Measurements from ENCODE around the gene MBD2.
"Not testable (repeated sequence)": the region's sequence is repeated elsewhere in the genome, so short reads cannot be mapped to it uniquely, and the experiment has no call there.

The MBD2 gene

DNA sequence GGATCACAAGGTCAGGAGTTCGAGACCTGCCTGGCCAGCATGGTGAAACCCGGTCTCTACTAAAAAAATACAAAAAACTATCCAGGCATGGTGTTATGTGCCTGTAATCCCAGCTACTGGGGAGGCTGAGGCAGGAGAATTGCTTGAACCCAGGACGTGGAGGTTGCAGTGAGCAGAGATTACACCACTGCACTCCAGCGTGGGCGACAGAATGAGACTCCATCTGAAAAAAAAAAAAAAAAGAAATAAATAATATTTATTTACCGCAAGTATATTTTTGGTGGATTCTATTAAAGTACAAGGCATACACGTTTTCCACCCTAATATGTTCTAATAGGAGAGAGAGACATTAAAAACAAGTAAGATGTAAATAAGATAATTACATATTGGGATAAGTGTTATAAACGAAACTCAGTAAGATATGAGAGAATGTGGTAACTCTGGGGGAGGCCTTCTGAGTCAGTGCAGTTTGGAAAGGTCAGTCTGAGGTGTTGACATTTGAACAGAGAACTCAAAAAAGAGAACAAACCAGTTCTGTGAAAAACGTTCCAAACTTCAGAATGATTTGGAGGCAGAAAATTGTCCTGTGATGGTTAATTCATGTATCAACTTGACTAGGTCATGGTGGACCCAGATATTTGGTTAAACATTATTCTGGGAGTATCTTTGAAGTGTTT is 36.1 kb upstream of the MBD2 start:
- ATAC-seq, result no peak

DNA sequence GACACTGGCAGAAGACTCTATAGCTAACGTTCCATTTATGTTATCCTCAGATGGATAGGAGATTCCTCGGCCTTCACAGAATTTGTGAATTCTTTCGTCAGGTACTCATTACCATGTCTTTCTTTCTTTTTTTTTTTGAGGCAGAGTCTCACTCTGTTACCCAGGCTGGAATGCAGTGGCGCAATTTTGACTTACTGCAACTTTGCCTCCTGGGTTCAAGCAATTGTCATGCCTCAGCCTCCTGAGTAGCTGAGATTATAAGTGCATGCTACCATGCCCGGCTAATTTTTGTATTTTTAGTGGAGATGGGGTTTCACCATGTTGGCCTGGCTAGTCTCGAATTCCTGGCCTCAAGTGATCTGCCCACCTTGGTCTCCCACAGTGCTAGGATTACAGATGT is 33.3 kb upstream of the MBD2 start:
- ATAC-seq, result not testable (repeated sequence)

More for the DNA sequence above, 36.1 kb upstream of the MBD2 start:
- no peak for TF ChIP-seq OSR1 (CRISPR knock-in tag; IDR thresholded peaks at IDR 0.05)
- TF ChIP-seq TOX (CRISPR knock-in tag; IDR thresholded peaks at IDR 0.05; ENCODE audit: borderline replicate concordance), result no peak

DNA sequence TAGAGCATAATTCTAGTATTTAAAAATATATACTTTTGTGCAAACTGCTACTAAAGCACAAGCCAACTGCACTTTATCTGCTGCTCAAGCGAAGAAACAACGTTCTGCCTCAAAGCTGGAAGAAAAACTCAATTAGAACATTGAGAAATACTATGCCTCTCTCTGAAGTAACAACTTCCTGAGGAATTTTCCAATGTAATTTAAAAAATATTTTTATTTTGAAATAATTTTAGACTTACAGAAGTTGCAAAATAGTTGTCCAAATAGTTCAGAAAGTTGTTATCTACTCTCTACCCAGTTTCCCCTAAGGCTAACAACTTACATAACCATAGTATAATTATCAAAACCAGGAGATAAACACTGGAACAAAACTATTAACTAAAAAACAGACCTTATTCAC is 32.5 kb upstream of the MBD2 start:
- ATAC-seq, result no peak
- no peak for TF ChIP-seq TOX (CRISPR knock-in tag; IDR thresholded peaks at IDR 0.05; ENCODE audit: borderline replicate concordance)
- TF ChIP-seq, protein P1, sequence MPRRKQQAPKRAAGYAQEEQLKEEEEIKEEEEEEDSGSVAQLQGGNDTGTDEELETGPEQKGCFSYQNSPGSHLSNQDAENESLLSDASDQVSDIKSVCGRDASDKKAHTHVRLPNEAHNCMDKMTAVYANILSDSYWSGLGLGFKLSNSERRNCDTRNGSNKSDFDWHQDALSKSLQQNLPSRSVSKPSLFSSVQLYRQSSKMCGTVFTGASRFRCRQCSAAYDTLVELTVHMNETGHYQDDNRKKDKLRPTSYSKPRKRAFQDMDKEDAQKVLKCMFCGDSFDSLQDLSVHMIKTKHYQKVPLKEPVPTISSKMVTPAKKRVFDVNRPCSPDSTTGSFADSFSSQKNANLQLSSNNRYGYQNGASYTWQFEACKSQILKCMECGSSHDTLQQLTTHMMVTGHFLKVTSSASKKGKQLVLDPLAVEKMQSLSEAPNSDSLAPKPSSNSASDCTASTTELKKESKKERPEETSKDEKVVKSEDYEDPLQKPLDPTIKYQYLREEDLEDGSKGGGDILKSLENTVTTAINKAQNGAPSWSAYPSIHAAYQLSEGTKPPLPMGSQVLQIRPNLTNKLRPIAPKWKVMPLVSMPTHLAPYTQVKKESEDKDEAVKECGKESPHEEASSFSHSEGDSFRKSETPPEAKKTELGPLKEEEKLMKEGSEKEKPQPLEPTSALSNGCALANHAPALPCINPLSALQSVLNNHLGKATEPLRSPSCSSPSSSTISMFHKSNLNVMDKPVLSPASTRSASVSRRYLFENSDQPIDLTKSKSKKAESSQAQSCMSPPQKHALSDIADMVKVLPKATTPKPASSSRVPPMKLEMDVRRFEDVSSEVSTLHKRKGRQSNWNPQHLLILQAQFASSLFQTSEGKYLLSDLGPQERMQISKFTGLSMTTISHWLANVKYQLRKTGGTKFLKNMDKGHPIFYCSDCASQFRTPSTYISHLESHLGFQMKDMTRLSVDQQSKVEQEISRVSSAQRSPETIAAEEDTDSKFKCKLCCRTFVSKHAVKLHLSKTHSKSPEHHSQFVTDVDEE (CRISPR knock-in tag; IDR thresholded peaks at IDR 0.05), result no peak
- TF ChIP-seq PPARA (CRISPR knock-in tag; IDR thresholded peaks at IDR 0.05; ENCODE audit: borderline replicate concordance), result no peak
- TF ChIP-seq, protein P2, sequence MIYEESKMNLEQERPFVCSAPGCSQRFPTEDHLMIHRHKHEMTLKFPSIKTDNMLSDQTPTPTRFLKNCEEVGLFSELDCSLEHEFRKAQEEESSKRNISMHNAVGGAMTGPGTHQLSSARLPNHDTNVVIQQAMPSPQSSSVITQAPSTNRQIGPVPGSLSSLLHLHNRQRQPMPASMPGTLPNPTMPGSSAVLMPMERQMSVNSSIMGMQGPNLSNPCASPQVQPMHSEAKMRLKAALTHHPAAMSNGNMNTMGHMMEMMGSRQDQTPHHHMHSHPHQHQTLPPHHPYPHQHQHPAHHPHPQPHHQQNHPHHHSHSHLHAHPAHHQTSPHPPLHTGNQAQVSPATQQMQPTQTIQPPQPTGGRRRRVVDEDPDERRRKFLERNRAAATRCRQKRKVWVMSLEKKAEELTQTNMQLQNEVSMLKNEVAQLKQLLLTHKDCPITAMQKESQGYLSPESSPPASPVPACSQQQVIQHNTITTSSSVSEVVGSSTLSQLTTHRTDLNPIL (CRISPR knock-in tag; IDR thresholded peaks at IDR 0.05; ENCODE audit: low read depth), result no peak
- no peak for TF ChIP-seq ESRRG (CRISPR knock-in tag; IDR thresholded peaks at IDR 0.05)
- TF ChIP-seq GLIS3 (CRISPR knock-in tag; IDR thresholded peaks at IDR 0.05), result no peak
- TF ChIP-seq ZNF70 (CRISPR knock-in tag; IDR thresholded peaks at IDR 0.05), result no peak
- TF ChIP-seq ZFP30 (CRISPR knock-in tag; IDR thresholded peaks at IDR 0.05), result no peak
- no peak for TF ChIP-seq ARNTL (CRISPR knock-in tag; IDR thresholded peaks at IDR 0.05; ENCODE audit: borderline replicate concordance, low read depth)
- TF ChIP-seq, protein P3, sequence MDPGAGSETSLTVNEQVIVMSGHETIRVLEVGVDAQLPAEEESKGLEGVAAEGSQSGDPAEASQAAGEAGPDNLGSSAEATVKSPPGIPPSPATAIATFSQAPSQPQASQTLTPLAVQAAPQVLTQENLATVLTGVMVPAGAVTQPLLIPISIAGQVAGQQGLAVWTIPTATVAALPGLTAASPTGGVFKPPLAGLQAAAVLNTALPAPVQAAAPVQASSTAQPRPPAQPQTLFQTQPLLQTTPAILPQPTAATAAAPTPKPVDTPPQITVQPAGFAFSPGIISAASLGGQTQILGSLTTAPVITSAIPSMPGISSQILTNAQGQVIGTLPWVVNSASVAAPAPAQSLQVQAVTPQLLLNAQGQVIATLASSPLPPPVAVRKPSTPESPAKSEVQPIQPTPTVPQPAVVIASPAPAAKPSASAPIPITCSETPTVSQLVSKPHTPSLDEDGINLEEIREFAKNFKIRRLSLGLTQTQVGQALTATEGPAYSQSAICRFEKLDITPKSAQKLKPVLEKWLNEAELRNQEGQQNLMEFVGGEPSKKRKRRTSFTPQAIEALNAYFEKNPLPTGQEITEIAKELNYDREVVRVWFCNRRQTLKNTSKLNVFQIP (CRISPR knock-in tag; IDR thresholded peaks at IDR 0.05; ENCODE audit: borderline replicate concordance, low read depth), result no peak
- no peak for TF ChIP-seq ISL1 (CRISPR knock-in tag; IDR thresholded peaks at IDR 0.05)
- no peak for TF ChIP-seq RARB (CRISPR knock-in tag; IDR thresholded peaks at IDR 0.05)
- TF ChIP-seq BACH2 (CRISPR knock-in tag; IDR thresholded peaks at IDR 0.05; ENCODE audit: borderline replicate concordance), result no peak
- no peak for TF ChIP-seq ZC3H10 (CRISPR knock-in tag; IDR thresholded peaks at IDR 0.05)
- TF ChIP-seq OSR1 (CRISPR knock-in tag; IDR thresholded peaks at IDR 0.05), result no peak
- TF ChIP-seq, protein P4, sequence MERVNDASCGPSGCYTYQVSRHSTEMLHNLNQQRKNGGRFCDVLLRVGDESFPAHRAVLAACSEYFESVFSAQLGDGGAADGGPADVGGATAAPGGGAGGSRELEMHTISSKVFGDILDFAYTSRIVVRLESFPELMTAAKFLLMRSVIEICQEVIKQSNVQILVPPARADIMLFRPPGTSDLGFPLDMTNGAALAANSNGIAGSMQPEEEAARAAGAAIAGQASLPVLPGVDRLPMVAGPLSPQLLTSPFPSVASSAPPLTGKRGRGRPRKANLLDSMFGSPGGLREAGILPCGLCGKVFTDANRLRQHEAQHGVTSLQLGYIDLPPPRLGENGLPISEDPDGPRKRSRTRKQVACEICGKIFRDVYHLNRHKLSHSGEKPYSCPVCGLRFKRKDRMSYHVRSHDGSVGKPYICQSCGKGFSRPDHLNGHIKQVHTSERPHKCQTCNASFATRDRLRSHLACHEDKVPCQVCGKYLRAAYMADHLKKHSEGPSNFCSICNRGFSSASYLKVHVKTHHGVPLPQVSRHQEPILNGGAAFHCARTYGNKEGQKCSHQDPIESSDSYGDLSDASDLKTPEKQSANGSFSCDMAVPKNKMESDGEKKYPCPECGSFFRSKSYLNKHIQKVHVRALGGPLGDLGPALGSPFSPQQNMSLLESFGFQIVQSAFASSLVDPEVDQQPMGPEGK (CRISPR knock-in tag; IDR thresholded peaks at IDR 0.05; ENCODE audit: borderline replicate concordance), result no peak
- TF ChIP-seq CSDC2 (CRISPR knock-in tag; IDR thresholded peaks at IDR 0.05), result no peak
- TF ChIP-seq TCF4 (CRISPR knock-in tag; IDR thresholded peaks at IDR 0.05; ENCODE audit: borderline replicate concordance), result no peak
- TF ChIP-seq, protein P5, sequence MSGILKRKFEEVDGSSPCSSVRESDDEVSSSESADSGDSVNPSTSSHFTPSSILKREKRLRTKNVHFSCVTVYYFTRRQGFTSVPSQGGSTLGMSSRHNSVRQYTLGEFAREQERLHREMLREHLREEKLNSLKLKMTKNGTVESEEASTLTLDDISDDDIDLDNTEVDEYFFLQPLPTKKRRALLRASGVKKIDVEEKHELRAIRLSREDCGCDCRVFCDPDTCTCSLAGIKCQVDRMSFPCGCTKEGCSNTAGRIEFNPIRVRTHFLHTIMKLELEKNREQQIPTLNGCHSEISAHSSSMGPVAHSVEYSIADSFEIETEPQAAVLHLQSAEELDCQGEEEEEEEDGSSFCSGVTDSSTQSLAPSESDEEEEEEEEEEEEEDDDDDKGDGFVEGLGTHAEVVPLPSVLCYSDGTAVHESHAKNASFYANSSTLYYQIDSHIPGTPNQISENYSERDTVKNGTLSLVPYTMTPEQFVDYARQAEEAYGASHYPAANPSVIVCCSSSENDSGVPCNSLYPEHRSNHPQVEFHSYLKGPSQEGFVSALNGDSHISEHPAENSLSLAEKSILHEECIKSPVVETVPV (CRISPR knock-in tag; IDR thresholded peaks at IDR 0.05), result no peak

DNA sequence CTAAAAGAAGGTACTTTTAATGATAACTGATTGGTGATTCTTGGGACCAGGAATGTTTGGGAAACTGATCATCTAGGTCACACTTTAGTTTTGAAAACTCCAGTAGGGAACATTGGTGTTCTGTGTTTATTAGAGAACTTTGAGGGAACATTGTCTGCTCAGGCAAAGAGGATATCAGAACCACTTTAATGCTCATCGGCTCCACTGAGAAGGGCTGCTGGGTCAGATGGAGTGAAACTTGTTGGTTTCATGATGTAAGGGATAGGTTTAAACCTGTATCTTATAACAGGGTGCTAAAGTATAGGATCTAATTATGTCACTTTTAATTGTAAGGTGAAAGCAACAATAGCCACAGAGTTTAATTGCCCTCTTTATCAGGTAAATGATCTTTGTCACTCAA is 30.7 kb upstream of the MBD2 start:
- no peak for ATAC-seq
- no peak for TF ChIP-seq ISL1 (CRISPR knock-in tag; IDR thresholded peaks at IDR 0.05)
- TF ChIP-seq RARB (CRISPR knock-in tag; IDR thresholded peaks at IDR 0.05), result no peak
- no peak for TF ChIP-seq GLIS3 (CRISPR knock-in tag; IDR thresholded peaks at IDR 0.05)
- TF ChIP-seq ARNTL (CRISPR knock-in tag; IDR thresholded peaks at IDR 0.05; ENCODE audit: borderline replicate concordance, low read depth), result no peak
- TF ChIP-seq, protein P5 (CRISPR knock-in tag; IDR thresholded peaks at IDR 0.05), result no peak
- no peak for TF ChIP-seq ZFP3 (CRISPR knock-in tag; IDR thresholded peaks at IDR 0.05)
- TF ChIP-seq SNAI2 (CRISPR knock-in tag; IDR thresholded peaks at IDR 0.05), result no peak
- TF ChIP-seq TOX (CRISPR knock-in tag; IDR thresholded peaks at IDR 0.05; ENCODE audit: borderline replicate concordance), result no peak
- TF ChIP-seq OSR1 (CRISPR knock-in tag; IDR thresholded peaks at IDR 0.05), result no peak
- no peak for TF ChIP-seq ZC3H10 (CRISPR knock-in tag; IDR thresholded peaks at IDR 0.05)
- TF ChIP-seq, protein P2 (CRISPR knock-in tag; IDR thresholded peaks at IDR 0.05; ENCODE audit: low read depth), result no peak
- TF ChIP-seq, protein P4 (CRISPR knock-in tag; IDR thresholded peaks at IDR 0.05; ENCODE audit: borderline replicate concordance), result no peak

Data from SK-N-SH treated with all-trans-retinoic acid at 6 μM for 48 hours (cell line).